Mammary microvascular endothelial cell (primary cell): ENCODE measurements around the gene ACYP2. TPM values are rescaled to one million over a fixed set of nuclear protein-coding genes. Genes with fewer than 3 reads are reported as not detected.

Experiments used
- total RNA-seq: library from RNA; depleted of rRNA; stranded (reverse); fragments of >200 nt; gene quantifications from 2 replicates; pipeline ENCODE4 v1.2.3, GENCODE V29; 2015

ACYP2 gene
- 4.1 and 4.7 TPM in 2 replicates for total RNA-seq

GRCh38 chr2:54115284-54116137 lies at the start of gene ACYP2:
TSS of gene ACYP2 (plus strand) at chr2:54115615.

GRCh38 chr2:54256091-54256694 lies 140.8 kb downstream of the ACYP2 start, which contains the start of gene TSPYL6:
TSS of gene TSPYL6 (minus strand) at chr2:54256229. CDS start at chr2:54256151, 78 bp downstream.

Other genes with a start within 250 kb of the ACYP2 start
- 32.0 and 37.0 TPM in 2 replicates for gene PSME4, start 144.6 kb upstream of the ACYP2 start, total RNA-seq
- gene TSPYL6, start 140.6 kb downstream of the ACYP2 start, total RNA-seq: not detected in 2 replicates